HFF-Myc (cell line): ENCODE data around the gene KRT79.

ENCODE experiments used
- DNase-seq: peaks from one replicate; pipeline ENCODE4 v3.0.0-alpha.2; 2011; ENCODE audit warnings: low read depth; ENCODE audit errors: extremely low read depth
- H3K4me3 ChIP-seq: replicated peaks from 2 replicates; pipeline ENCODE4 v1.5.1; 2011; ENCODE audit warnings: low read depth, mild to moderate bottlenecking, control low read depth, low read length
- TF ChIP-seq, protein P1 (sequence below): IDR thresholded peaks from 2 replicates; pipeline ENCODE4 v1.5.1; 2012; ENCODE audit warnings: mild to moderate bottlenecking, low read depth, low read length, control low read depth; ENCODE audit errors: missing control alignments

Gene KRT79

DNA sequence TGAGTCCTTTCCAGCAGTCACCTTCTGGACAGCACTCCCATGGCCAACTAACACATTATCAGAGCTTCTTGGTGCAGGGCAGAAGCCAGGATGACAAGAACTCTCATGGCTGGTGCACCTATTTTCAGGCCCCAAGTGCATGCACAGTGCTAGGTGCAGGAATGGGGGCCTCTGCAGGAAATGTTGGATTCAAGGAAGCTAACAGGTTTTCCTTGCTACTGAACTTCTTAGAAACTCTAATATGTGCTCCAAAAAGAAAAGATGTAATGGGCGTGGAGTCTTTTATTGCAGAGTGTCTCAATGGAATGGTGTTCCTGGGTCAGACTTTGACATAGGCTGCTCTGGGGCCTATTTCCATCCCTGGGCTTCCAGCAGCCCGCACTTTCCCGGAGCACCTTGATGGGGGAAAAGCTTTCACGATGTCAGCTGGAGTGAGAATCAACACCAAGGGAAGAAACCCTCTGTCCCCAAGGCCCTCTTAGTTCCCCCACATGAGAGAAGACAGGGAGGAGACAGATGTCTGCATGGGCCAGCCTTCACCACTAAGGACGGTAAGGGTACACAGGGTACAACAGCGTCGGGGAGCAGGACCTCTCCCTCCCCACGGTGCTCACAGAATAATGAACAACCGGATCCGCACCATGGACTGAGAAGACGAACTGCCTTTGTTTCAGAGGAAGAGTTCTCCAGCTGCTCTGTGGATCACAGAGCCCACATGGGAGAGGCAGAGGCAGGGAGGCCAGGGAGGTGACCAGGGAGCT is 45.1 kb downstream of the KRT79 start:
- no peak for DNase-seq
- TF ChIP-seq, protein P1, sequence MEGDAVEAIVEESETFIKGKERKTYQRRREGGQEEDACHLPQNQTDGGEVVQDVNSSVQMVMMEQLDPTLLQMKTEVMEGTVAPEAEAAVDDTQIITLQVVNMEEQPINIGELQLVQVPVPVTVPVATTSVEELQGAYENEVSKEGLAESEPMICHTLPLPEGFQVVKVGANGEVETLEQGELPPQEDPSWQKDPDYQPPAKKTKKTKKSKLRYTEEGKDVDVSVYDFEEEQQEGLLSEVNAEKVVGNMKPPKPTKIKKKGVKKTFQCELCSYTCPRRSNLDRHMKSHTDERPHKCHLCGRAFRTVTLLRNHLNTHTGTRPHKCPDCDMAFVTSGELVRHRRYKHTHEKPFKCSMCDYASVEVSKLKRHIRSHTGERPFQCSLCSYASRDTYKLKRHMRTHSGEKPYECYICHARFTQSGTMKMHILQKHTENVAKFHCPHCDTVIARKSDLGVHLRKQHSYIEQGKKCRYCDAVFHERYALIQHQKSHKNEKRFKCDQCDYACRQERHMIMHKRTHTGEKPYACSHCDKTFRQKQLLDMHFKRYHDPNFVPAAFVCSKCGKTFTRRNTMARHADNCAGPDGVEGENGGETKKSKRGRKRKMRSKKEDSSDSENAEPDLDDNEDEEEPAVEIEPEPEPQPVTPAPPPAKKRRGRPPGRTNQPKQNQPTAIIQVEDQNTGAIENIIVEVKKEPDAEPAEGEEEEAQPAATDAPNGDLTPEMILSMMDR = no peak
- H3K4me3 ChIP-seq = no peak overlapping the region

DNA sequence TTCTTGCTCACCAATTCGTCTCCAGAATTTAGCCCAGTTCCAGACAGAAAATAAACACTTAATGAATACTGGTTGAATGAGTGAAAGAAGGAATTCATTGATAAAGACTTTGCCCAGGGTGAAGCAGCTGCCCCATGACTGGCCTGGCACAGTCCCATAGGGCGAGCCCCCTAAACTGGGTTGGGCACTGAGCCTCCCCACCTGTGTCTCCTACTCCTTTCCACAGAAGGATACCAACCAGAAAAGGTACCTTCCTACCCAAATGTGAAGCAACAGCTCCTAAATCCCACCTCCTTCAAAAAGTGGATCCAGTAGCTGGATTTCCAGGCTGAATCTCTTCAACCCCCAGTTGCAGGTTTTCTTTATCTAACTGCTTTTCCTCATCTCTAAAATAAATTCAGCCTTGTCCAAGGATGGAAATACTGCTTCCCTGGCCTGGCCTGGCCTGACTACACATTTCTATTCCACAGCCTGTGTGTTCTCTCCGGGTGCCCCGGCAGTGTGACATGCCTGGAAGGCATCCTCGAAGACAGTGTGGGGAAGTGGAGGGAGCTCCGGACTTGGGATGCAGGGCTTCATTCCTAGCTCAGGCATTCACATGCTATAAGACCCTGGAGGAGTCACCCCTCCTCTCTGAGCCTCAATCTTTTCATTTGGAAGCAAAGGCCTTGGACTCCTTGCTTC is 45.8 kb downstream of the KRT79 start:
- no peak for DNase-seq
- TF ChIP-seq, protein P1 = no peak
- H3K4me3 ChIP-seq = no peak overlapping the region

DNA sequence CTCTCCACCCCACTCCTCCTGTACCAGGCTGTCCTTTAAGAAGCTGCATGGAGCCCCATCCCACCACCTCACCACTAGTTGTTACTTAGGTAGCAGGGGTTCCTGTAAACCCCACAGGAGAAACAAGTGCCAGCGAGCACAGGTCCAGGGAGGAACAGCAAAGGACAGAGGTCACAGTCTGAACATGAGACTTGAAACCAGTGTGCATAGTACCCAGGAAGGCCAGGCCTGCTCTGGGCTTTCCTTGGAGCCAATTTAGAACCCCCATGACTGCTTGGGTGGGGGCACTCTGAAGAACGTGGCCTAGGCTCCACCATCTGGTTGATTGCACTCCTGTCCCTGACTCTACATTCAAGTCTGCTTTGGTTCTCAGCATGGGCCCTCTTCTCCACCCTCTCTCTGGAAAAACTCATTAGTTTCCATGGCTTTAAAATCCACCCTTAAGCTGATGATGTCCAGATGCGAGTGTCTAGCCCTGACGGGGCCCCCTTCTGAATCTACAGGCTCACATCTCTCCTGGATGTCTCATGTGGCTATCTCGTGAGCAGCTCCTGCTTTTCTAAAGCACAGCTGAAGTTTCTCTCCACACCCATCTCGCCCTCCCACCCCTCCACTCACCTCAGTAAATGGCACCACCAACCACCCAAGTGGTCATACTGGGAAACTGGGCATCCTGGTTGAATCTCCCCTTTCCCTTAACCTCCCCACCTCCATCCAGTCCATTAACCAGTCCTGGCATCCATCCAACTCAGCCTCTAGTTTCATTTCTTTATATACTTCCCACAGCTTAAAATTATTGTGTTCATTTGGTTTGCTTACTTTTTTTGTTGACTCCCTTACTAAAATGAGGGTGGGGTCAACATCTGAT is 46.6 kb downstream of the KRT79 start:
- no peak for DNase-seq
- no peak overlapping the region for H3K4me3 ChIP-seq
- TF ChIP-seq, protein P1 = no peak

DNA sequence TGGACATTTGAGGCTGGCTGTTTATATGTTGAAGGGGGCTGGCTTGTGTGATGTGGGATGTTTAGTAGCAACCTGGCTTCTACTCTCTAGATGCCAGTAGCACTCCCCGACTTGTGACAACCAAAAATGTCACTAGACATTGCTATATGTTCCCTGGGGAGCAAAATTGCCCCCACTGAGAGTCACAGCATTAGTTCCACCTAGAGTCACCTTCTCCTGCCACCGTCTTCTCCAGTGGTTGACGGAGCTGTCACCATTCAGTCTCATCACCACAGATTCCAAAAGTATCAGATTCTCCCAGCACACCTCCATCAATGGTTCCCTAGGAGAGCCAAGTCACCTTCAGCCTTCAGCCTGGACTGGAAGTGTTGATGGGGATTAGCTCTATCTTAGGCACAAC is 49.2 kb downstream of the KRT79 start:
- TF ChIP-seq, protein P1 = no peak
- H3K4me3 ChIP-seq = no peak overlapping the region
- DNase-seq = no peak

DNA sequence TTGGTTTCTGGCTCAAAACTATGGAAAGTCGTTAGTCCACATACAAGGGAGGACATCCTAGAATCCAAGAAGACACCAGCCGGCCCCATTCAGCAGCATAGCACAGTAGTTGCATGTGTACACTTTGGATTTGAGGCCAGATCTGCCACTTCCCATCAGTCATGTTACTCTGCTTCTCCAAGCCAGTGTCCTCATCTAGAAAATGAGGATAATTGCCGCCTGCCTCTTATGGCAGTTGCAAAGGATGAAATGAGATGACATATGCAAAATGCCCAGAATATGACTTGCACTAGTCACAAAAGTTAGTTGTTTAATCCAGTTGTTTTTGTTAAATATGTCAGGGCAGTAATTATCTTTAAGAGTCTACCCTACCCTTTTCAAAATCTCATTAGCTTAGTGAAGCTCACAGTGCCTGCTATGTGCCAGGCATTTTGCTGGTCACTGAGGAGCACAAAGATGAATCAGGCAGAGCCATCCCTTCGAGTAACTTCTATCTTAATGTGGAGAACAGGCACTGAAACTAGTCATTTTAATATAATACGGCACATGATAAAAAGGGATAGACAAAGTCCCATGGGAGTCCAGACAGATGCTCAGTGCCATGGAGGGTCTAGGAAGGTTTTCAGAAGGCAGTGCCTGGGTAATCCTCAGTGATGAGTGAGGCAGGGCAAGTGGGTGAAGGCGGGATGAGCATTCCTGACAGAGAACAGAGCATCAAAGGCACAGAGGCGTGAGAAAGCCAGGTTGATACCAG is 50.4 kb downstream of the KRT79 start:
- H3K4me3 ChIP-seq = no peak overlapping the region
- TF ChIP-seq, protein P1 = no peak
- DNase-seq = no peak

DNA sequence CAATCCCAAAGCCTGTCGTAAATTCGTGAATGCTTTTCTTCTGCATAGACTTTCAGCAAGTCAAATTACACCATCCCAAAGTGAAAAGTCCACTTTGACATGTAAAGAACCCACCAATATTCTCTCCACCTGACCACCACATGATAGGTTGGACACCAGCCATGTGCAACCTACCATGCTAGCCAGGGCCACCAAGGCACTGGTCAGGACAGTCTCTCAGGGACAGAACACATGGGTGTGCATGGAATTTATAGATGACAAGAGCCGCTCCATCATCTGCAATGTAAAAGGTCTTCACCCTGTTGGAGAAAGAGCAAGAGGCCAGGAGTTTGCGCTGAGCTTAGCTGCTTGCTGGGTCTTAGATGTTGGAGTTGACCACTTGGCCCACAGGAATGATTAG is 51.6 kb downstream of the KRT79 start:
- TF ChIP-seq, protein P1 = no peak
- H3K4me3 ChIP-seq = no peak overlapping the region
- DNase-seq = no peak
